K562 (cell line): ENCODE measurements around the gene AMIGO1. TPM values are rescaled to one million over a fixed set of nuclear protein-coding genes. Genes with fewer than 3 reads are reported as not detected.

Experiments
- CBFB ChIP-seq: sonication (generic); formaldehyde crosslinking; IDR thresholded peaks from 2 replicates; pipeline ENCODE4 v1.4.0; 2020; ENCODE audit warnings: mild to moderate bottlenecking, missing genetic modification reagents
- CBX2 ChIP-seq: fragments of 200-600 bp; sonication (generic); IDR thresholded peaks from one replicate; pipeline ENCODE4 v1.6.1; 2012; ENCODE audit warnings: mild to moderate bottlenecking, low read length, inconsistent platforms; ENCODE audit not compliant: insufficient read depth, poor library complexity, severe bottlenecking
- CREB3 ChIP-seq: fragments of 450-650 bp; conservative IDR thresholded peaks from 2 replicates; pipeline ENCODE4 v1.6.1; 2016; ENCODE audit warnings: missing genetic modification characterization, low read depth, mild to moderate bottlenecking, missing compliant biosample characterization, moderate library complexity
- CTBP1 ChIP-seq: fragments of 450-650 bp; IDR thresholded peaks from 2 replicates; pipeline ENCODE4 v1.6.1; 2016; ENCODE audit warnings: borderline replicate concordance
- HMBOX1 ChIP-seq: sonication (generic); IDR thresholded peaks from 2 replicates; pipeline ENCODE4 v1.6.1; 2016
- JUN ChIP-seq, 2 experiments: sonication (generic) in 1 of 2; formaldehyde crosslinking in 1 of 2; IDR thresholded peaks; 2 replicates each; pipeline versions ENCODE4 v1.6.1 to v1.8.0; 2012 to 2022; ENCODE audit warnings: borderline replicate concordance in 2 of 2, mild to moderate bottlenecking in 2 of 2, improper control_type of control experiment in 1 of 2, low read depth in 1 of 2, low read length in 1 of 2, missing genetic modification reagents in 1 of 2
- MBD2 ChIP-seq: sonication (generic); IDR thresholded peaks from 2 replicates; pipeline ENCODE4 v1.6.1; 2016; ENCODE audit warnings: low read depth, borderline replicate concordance
- TOE1 ChIP-seq, 2 experiments: fragments of 450-650 bp in 1 of 2; sonication (generic) in 1 of 2; formaldehyde crosslinking in 1 of 2; IDR thresholded peaks; 2 replicates each; pipeline versions ENCODE4 v1.7.1 to v1.8.0; 2016 to 2022; ENCODE audit warnings: borderline replicate concordance in 2 of 2, mild to moderate bottlenecking in 2 of 2, antibody characterized with exemption in 1 of 2, inconsistent platforms in 1 of 2, low read depth in 1 of 2, missing genetic modification reagents in 1 of 2, moderate library complexity in 1 of 2
- ZBTB40 ChIP-seq, 2 experiments: fragments of 450-650 bp in 1 of 2; sonication (generic) in 1 of 2; formaldehyde crosslinking in 1 of 2; IDR thresholded peaks; 2 replicates each; pipeline versions ENCODE4 v1.7.1 to v1.9.0; 2016 to 2022; ENCODE audit warnings: inconsistent platforms in 1 of 2, mild to moderate bottlenecking in 1 of 2, missing genetic modification reagents in 1 of 2
- ZNF174 ChIP-seq: fragments of 250-450 bp; sonication (Bioruptor Pico); IDR thresholded peaks from 2 replicates; pipeline ENCODE4 v1.4.0; 2020; ENCODE audit warnings: mild to moderate bottlenecking
- ZNF584 ChIP-seq: fragments of 200-800 bp; sonication (Bioruptor generic); IDR thresholded peaks from 2 replicates; pipeline ENCODE4 v1.6.1; 2016; ENCODE audit warnings: low read depth, mild to moderate bottlenecking, missing genetic modification characterization, missing compliant biosample characterization
- polyA plus RNA-seq, 8 experiments: library from polyadenylated mRNA; depleted of rRNA in 4 of 8; stranded (reverse) in 5 of 8; unstranded in 3 of 8; fragments of >200 nt; fragmentation: Nextera tagmentation in 2 of 8; fragmentation: Illumina TruSeq in 1 of 8; extraction: Ambion mirVana in 2 of 8; extraction: Trizol in 1 of 8; gene quantifications; 2 replicates each; pipeline versions ENCODE4 v1.2.1 to v1.2.3, GENCODE V29; 2011 to 2014; ENCODE audit warnings: inconsistent platforms in 1 of 8, missing spikeins in 1 of 8
- total RNA-seq, 7 experiments: library from RNA; depleted of rRNA in 6 of 7; stranded (reverse); fragments of >200 nt in 6 of 7; fragmentation: Illumina TruSeq in 2 of 7; extraction: Trizol in 2 of 7; gene quantifications; 2 replicates each; pipeline versions ENCODE4 v1.2.1 to v1.2.3, GENCODE V29; 2011 to 2021; ENCODE audit warnings: low replicate concordance in 1 of 7

Gene AMIGO1
- total and polyA plus RNA-seq, 9 of the 15 experiments (the other 6 are each of a cell fraction or from before 2014, with no cell fraction given): 0.24 to 1.0 (median 0.54) TPM

- TF ChIP-seq ZBTB40 (IDR thresholded peaks at IDR 0.05): no peak
- TF ChIP-seq ZBTB40 (CRISPR knock-in tag; IDR thresholded peaks at IDR 0.05): no peak
- TF ChIP-seq CBX2: no peak
- no peak for TF ChIP-seq CREB3
- no peak for TF ChIP-seq MBD2
- TF ChIP-seq CBFB (CRISPR knock-in tag): no peak
- TF ChIP-seq CTBP1: no peak
- no peak for TF ChIP-seq TOE1 (IDR thresholded peaks at IDR 0.05; ENCODE audit: borderline replicate concordance)
- TF ChIP-seq TOE1 (CRISPR knock-in tag; IDR thresholded peaks at IDR 0.05; ENCODE audit: borderline replicate concordance, low read depth): no peak
- no peak for TF ChIP-seq JUN (IDR thresholded peaks at IDR 0.05; ENCODE audit: borderline replicate concordance, low read depth, low read length)
- TF ChIP-seq JUN (CRISPR knock-in tag; IDR thresholded peaks at IDR 0.05; ENCODE audit: borderline replicate concordance): no peak
- peak; percentile 36; the same call in 1 of the 2 replicates for TF ChIP-seq HMBOX1
- no peak for TF ChIP-seq ZNF174 (CRISPR knock-in tag)
- no peak for TF ChIP-seq ZNF584 (CRISPR knock-in tag)
Measured at GRCh38 chr1:109501644-109502363, 7.7 kb downstream of the AMIGO1 start (continued).
